ENCODE measurements around the gene XRCC1.

GRCh38 chr19:43502419-43502976 is 72.8 kb downstream of the XRCC1 start:
- TF ChIP-seq CTCF (conservative IDR thresholded peaks at IDR 0.05) (no peak), ZFX (IDR thresholded peaks at IDR 0.05) (no peak)

Measured in C4-2B (cell line).